Measurements from ENCODE around the gene SLC6A2.

SLC6A2 gene

GRCh38 chr16:55665511-55665910 is 9.7 kb downstream of the SLC6A2 start:
- DNase-seq (ENCODE audit: insufficient read length, low spot score) (no peak), FAIRE-seq (no peak)
- no peak for TF ChIP-seq SPI1 (IDR thresholded peaks at IDR 0.05; ENCODE audit: low read depth, low read length)
- no peak for TF ChIP-seq POU2F2 (IDR thresholded peaks at IDR 0.05; ENCODE audit: low read depth, low read length)
- TF ChIP-seq POLR2AphosphoS5 (IDR thresholded peaks at IDR 0.05; ENCODE audit: low read depth, low read length) = no peak
- TF ChIP-seq TAF1 (IDR thresholded peaks at IDR 0.05; ENCODE audit: low read depth, low read length) = no peak
- TF ChIP-seq PAX5 (IDR thresholded peaks at IDR 0.05; ENCODE audit: insufficient read depth, low read length, severe bottlenecking) = no peak
- TF ChIP-seq POLR2A (IDR thresholded peaks at IDR 0.05; ENCODE audit: low read depth, low read length) = no peak

GRCh38 chr16:55666012-55666411 is 10.2 kb downstream of the SLC6A2 start:
- FAIRE-seq (no peak), DNase-seq (ENCODE audit: insufficient read length, low spot score) (no peak)
- TF ChIP-seq SPI1 (IDR thresholded peaks at IDR 0.05; ENCODE audit: low read depth, low read length) (no peak), POU2F2 (IDR thresholded peaks at IDR 0.05; ENCODE audit: low read depth, low read length) (no peak), POLR2AphosphoS5 (IDR thresholded peaks at IDR 0.05; ENCODE audit: low read depth, low read length) (no peak), PAX5 (IDR thresholded peaks at IDR 0.05; ENCODE audit: insufficient read depth, low read length, severe bottlenecking) (no peak), POLR2A (IDR thresholded peaks at IDR 0.05; ENCODE audit: low read depth, low read length) (no peak), TAF1 (IDR thresholded peaks at IDR 0.05; ENCODE audit: low read depth, low read length) (no peak)

- no peak for TF ChIP-seq POU2F2 (IDR thresholded peaks at IDR 0.05; ENCODE audit: low read depth, low read length)
- no peak for FAIRE-seq
- DNase-seq (ENCODE audit: insufficient read length, low spot score) = no peak
Observed at GRCh38 chr16:55667753-55668152, 12.0 kb downstream of the SLC6A2 start.

- TF ChIP-seq TAF1 (IDR thresholded peaks at IDR 0.05; ENCODE audit: low read depth, low read length) (no peak), POLR2AphosphoS5 (IDR thresholded peaks at IDR 0.05; ENCODE audit: low read depth, low read length) (no peak), SPI1 (IDR thresholded peaks at IDR 0.05; ENCODE audit: low read depth, low read length) (no peak), POLR2A (IDR thresholded peaks at IDR 0.05; ENCODE audit: low read depth, low read length) (no peak), PAX5 (IDR thresholded peaks at IDR 0.05; ENCODE audit: insufficient read depth, low read length, severe bottlenecking) (no peak), POU2F2 (IDR thresholded peaks at IDR 0.05; ENCODE audit: low read depth, low read length) (no peak)
- no peak for FAIRE-seq
- DNase-seq (ENCODE audit: insufficient read length, low spot score) = no peak
Observed at GRCh38 chr16:55668340-55669281, 12.8 kb downstream of the SLC6A2 start.

- no peak for DNase-seq (ENCODE audit: insufficient read length, low spot score)
- FAIRE-seq = no peak
- no peak for TF ChIP-seq TAF1 (IDR thresholded peaks at IDR 0.05; ENCODE audit: low read depth, low read length)
- no peak for TF ChIP-seq POLR2AphosphoS5 (IDR thresholded peaks at IDR 0.05; ENCODE audit: low read depth, low read length)
- no peak for TF ChIP-seq POU2F2 (IDR thresholded peaks at IDR 0.05; ENCODE audit: low read depth, low read length)
- TF ChIP-seq PAX5 (IDR thresholded peaks at IDR 0.05; ENCODE audit: insufficient read depth, low read length, severe bottlenecking) = no peak
- no peak for TF ChIP-seq SPI1 (IDR thresholded peaks at IDR 0.05; ENCODE audit: low read depth, low read length)
- no peak for TF ChIP-seq POLR2A (IDR thresholded peaks at IDR 0.05; ENCODE audit: low read depth, low read length)
Observed at GRCh38 chr16:55671206-55671973, 15.6 kb downstream of the SLC6A2 start.

- FAIRE-seq = no peak
- no peak for DNase-seq (ENCODE audit: insufficient read length, low spot score)
- TF ChIP-seq TAF1 (IDR thresholded peaks at IDR 0.05; ENCODE audit: low read depth, low read length) = no peak
- no peak for TF ChIP-seq POLR2A (IDR thresholded peaks at IDR 0.05; ENCODE audit: low read depth, low read length)
- TF ChIP-seq POLR2AphosphoS5 (IDR thresholded peaks at IDR 0.05; ENCODE audit: low read depth, low read length) = no peak
- no peak for TF ChIP-seq SPI1 (IDR thresholded peaks at IDR 0.05; ENCODE audit: low read depth, low read length)
- no peak for TF ChIP-seq POU2F2 (IDR thresholded peaks at IDR 0.05; ENCODE audit: low read depth, low read length)
- no peak for TF ChIP-seq PAX5 (IDR thresholded peaks at IDR 0.05; ENCODE audit: insufficient read depth, low read length, severe bottlenecking)
Observed at GRCh38 chr16:55671974-55672280, 16.1 kb downstream of the SLC6A2 start.

GRCh38 chr16:55672471-55672870 is 16.7 kb downstream of the SLC6A2 start:
- DNase-seq (ENCODE audit: insufficient read length, low spot score) (no peak), FAIRE-seq (no peak)
- TF ChIP-seq TAF1 (IDR thresholded peaks at IDR 0.05; ENCODE audit: low read depth, low read length) (no peak), SPI1 (IDR thresholded peaks at IDR 0.05; ENCODE audit: low read depth, low read length) (no peak), POLR2A (IDR thresholded peaks at IDR 0.05; ENCODE audit: low read depth, low read length) (no peak), POU2F2 (IDR thresholded peaks at IDR 0.05; ENCODE audit: low read depth, low read length) (no peak), PAX5 (IDR thresholded peaks at IDR 0.05; ENCODE audit: insufficient read depth, low read length, severe bottlenecking) (no peak), POLR2AphosphoS5 (IDR thresholded peaks at IDR 0.05; ENCODE audit: low read depth, low read length) (no peak)

GRCh38 chr16:55678161-55678821 is 22.5 kb downstream of the SLC6A2 start:
- TF ChIP-seq SPI1 (IDR thresholded peaks at IDR 0.05; ENCODE audit: low read depth, low read length) = no peak
- no peak for TF ChIP-seq POLR2AphosphoS5 (IDR thresholded peaks at IDR 0.05; ENCODE audit: low read depth, low read length)
- TF ChIP-seq PAX5 (IDR thresholded peaks at IDR 0.05; ENCODE audit: insufficient read depth, low read length, severe bottlenecking) = no peak
- no peak for TF ChIP-seq TAF1 (IDR thresholded peaks at IDR 0.05; ENCODE audit: low read depth, low read length)
- TF ChIP-seq POLR2A (IDR thresholded peaks at IDR 0.05; ENCODE audit: low read depth, low read length) = no peak
- TF ChIP-seq POU2F2 (IDR thresholded peaks at IDR 0.05; ENCODE audit: low read depth, low read length) = no peak
- DNase-seq (ENCODE audit: insufficient read length, low spot score) (no peak), FAIRE-seq (no peak)

GRCh38 chr16:55682086-55682485 is 26.3 kb downstream of the SLC6A2 start:
- TF ChIP-seq PAX5 (IDR thresholded peaks at IDR 0.05; ENCODE audit: insufficient read depth, low read length, severe bottlenecking) = no peak
- TF ChIP-seq SPI1 (IDR thresholded peaks at IDR 0.05; ENCODE audit: low read depth, low read length) = no peak
- TF ChIP-seq POLR2AphosphoS5 (IDR thresholded peaks at IDR 0.05; ENCODE audit: low read depth, low read length) = no peak
- TF ChIP-seq TAF1 (IDR thresholded peaks at IDR 0.05; ENCODE audit: low read depth, low read length) = no peak
- TF ChIP-seq POLR2A (IDR thresholded peaks at IDR 0.05; ENCODE audit: low read depth, low read length) = no peak
- no peak for TF ChIP-seq POU2F2 (IDR thresholded peaks at IDR 0.05; ENCODE audit: low read depth, low read length)
- no peak for DNase-seq (ENCODE audit: insufficient read length, low spot score)
- no peak for FAIRE-seq
